ENCODE data around the gene VCAN.

The VCAN gene

GRCh38 chr5:83540105-83540504, 68.6 kb downstream of the VCAN start:
- Mint-ChIP-seq H3K4me3 (no peak overlapping the region), H3K36me3 (ENCODE audit: insufficient read depth) (no peaks in the 10 kb centered on the region), H3K9me3 (no peaks in the 10 kb centered on the region), H3K27me3 (peaks cover 0 to 18% of the 10 kb centered on the region in 2 donors), H3K4me1 (ENCODE audit: low read depth in 2 of 2) (no peaks in the 10 kb centered on the region), H3K27ac (no peak overlapping the region)
- no peak for ATAC-seq (replicated peaks)
- no peak for DNase-seq

GRCh38 chr5:83540783-83541182, 69.2 kb downstream of the VCAN start:
- no peak overlapping the region for H3K27ac Mint-ChIP-seq
- ATAC-seq (replicated peaks) (no peak), DNase-seq (no peak)
- no peaks in the 10 kb centered on the region for H3K9me3 Mint-ChIP-seq
- peaks cover 0 to 18% of the 10 kb centered on the region in 2 donors for H3K27me3 Mint-ChIP-seq
- no peaks in the 10 kb centered on the region for H3K4me1 Mint-ChIP-seq (ENCODE audit: low read depth in 2 of 2)
- H3K36me3 Mint-ChIP-seq (ENCODE audit: insufficient read depth): no peaks in the 10 kb centered on the region
- no peak overlapping the region for H3K4me3 Mint-ChIP-seq

DNA sequence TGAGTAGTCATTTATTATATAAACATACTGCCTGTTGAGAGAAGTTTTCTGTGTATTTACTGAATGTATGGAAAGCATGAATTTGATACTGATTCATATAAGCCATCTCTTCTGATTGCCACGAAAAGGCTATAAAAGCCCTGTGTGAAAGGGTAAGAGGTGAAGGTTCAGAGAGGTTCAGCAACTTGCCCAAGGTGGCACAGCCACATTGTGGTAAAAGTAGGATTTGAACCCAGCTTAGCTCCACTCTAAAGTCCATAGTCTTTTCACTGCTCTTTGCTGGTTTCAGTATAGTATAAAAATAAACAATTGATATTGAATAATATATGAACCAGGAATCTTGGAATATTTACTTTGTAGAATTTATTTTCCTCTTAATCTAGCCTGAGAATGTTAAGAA, 71.3 kb downstream of the VCAN start:
- no peaks in the 10 kb centered on the region for H3K4me1 Mint-ChIP-seq (ENCODE audit: low read depth in 2 of 2)
- no peak overlapping the region for H3K4me3 Mint-ChIP-seq
- H3K9me3 Mint-ChIP-seq: no peaks in the 10 kb centered on the region
- no peak for DNase-seq
- ATAC-seq (replicated peaks): no peak
- no peak overlapping the region for H3K27ac Mint-ChIP-seq
- H3K36me3 Mint-ChIP-seq (ENCODE audit: insufficient read depth): no peaks in the 10 kb centered on the region
- H3K27me3 Mint-ChIP-seq: peaks cover 0 to 10% of the 10 kb centered on the region in 2 donors

DNA sequence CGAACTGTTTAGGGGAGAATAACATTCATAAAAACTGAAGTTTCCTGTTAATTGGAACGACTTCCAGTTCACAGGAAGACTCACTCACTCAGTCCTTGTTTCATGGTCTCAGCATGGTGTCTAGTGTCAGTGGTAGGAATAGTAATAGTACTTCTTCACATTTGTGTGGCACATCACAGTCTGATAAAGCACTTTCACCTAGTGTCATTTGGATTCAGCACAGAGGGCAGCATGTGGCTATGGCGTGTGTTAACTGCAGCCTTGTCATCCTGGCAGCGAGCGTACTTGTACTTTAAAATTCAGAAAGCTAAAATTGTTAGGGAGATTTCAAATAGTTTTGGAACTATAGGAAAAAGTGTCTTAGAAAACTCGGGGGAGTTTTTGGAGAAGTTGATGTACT, 72.4 kb downstream of the VCAN start:
- Mint-ChIP-seq H3K36me3 (ENCODE audit: insufficient read depth) (no peaks in the 10 kb centered on the region), H3K27me3 (peaks cover 0 to 6% of the 10 kb centered on the region in 2 donors), H3K9me3 (no peaks in the 10 kb centered on the region), H3K4me1 (ENCODE audit: low read depth in 2 of 2) (no peaks in the 10 kb centered on the region), H3K4me3 (no peak overlapping the region), H3K27ac (no peak overlapping the region)
- DNase-seq: no peak
- no peak for ATAC-seq (replicated peaks)

DNA sequence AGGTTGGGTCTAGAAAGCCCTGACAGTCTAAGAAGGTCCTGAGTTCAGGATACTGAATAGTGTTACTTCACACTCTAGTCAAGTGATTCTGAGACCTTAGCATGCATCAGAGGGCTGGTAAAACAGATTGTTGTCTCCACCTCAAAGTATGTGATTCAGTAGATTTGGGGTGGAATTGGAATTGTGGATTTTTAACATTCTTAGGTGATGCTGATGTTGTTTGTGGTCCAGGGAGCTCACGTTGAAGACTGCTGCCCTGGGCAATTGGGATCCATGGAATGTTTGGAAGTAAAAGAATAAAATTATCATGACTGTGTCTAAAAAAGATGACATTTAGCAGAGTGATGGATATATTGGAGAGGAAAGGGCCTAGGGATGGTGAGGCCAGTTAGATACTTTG, 75.6 kb downstream of the VCAN start:
- Mint-ChIP-seq H3K9me3 (no peaks in the 10 kb centered on the region), H3K27me3 (no peaks in the 10 kb centered on the region), H3K4me3 (no peak overlapping the region), H3K36me3 (ENCODE audit: insufficient read depth) (no peaks in the 10 kb centered on the region), H3K4me1 (ENCODE audit: low read depth in 2 of 2) (no peaks in the 10 kb centered on the region), H3K27ac (no peak overlapping the region)
- ATAC-seq (replicated peaks) (no peak), DNase-seq (no peak)

- no peak for ATAC-seq (replicated peaks)
- no peaks in the 10 kb centered on the region for H3K4me1 Mint-ChIP-seq (ENCODE audit: low read depth in 2 of 2)
- DNase-seq: no peak
- no peak overlapping the region for H3K4me3 Mint-ChIP-seq
- no peaks in the 10 kb centered on the region for H3K36me3 Mint-ChIP-seq (ENCODE audit: insufficient read depth)
- no peak overlapping the region for H3K27ac Mint-ChIP-seq
- no peaks in the 10 kb centered on the region for H3K27me3 Mint-ChIP-seq
- no peaks in the 10 kb centered on the region for H3K9me3 Mint-ChIP-seq
Observed at GRCh38 chr5:83547889-83548288, 76.3 kb downstream of the VCAN start.

GRCh38 chr5:83548581-83548980, 77.0 kb downstream of the VCAN start:
- Mint-ChIP-seq H3K4me3 (no peak overlapping the region), H3K4me1 (ENCODE audit: low read depth in 2 of 2) (no peaks in the 10 kb centered on the region), H3K36me3 (ENCODE audit: insufficient read depth) (no peaks in the 10 kb centered on the region), H3K9me3 (no peaks in the 10 kb centered on the region), H3K27me3 (no peaks in the 10 kb centered on the region), H3K27ac (no peak overlapping the region)
- DNase-seq (no peak), ATAC-seq (replicated peaks) (no peak)

- Mint-ChIP-seq H3K27me3 (no peaks in the 10 kb centered on the region), H3K9me3 (no peaks in the 10 kb centered on the region), H3K4me3 (no peak overlapping the region), H3K27ac (no peak overlapping the region), H3K36me3 (ENCODE audit: insufficient read depth) (no peaks in the 10 kb centered on the region), H3K4me1 (ENCODE audit: low read depth in 2 of 2) (no peaks in the 10 kb centered on the region)
- DNase-seq (no peak), ATAC-seq (replicated peaks) (no peak)
Observed at GRCh38 chr5:83549076-83549475, 77.5 kb downstream of the VCAN start.

DNA sequence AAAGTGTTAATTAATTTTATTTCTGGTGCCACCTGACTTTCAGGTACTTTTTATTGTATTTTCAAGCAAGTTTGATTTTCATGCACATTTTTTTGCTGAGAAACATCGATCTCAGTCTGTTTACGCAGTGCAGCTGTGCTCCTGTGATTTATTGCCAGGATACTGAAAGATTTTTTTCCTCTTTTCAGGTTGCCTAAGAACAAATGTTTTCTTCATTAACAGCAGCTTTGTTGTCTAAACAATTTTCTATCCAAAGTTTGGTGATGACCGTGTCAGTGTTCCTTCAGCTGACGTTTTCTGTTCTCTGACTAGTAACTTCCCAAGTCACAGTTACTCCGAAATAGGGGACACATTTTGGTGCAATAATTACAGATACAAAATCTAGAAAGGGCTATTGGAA, 78.1 kb downstream of the VCAN start:
- Mint-ChIP-seq H3K4me3 (no peak overlapping the region), H3K27me3 (no peaks in the 10 kb centered on the region), H3K4me1 (ENCODE audit: low read depth in 2 of 2) (no peaks in the 10 kb centered on the region), H3K9me3 (no peaks in the 10 kb centered on the region), H3K36me3 (ENCODE audit: insufficient read depth) (no peaks in the 10 kb centered on the region), H3K27ac (no peak overlapping the region)
- ATAC-seq (replicated peaks) (no peak), DNase-seq (no peak)

DNA sequence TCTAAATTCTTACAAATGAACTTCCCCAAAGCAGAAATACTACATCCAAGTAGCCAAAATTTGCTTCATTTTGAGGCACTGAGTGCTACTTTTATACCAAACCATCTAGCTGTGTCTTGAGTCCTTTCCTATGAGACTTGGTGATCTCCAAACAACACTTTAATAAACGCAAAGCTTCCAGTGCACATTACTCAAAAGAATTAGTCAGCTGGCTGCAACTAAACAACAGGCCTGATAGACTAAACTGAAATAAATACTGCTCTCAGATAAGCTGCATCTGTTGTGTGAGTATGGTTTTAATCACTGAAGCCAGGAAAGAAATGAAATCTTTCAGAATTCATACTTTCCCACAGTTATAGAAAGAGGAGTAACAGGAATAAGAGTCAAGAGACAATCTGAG, 80.3 kb downstream of the VCAN start:
- DNase-seq: no peak
- no peak overlapping the region for H3K4me3 Mint-ChIP-seq
- no peaks in the 10 kb centered on the region for H3K9me3 Mint-ChIP-seq
- no peaks in the 10 kb centered on the region for H3K4me1 Mint-ChIP-seq (ENCODE audit: low read depth in 2 of 2)
- no peak overlapping the region for H3K27ac Mint-ChIP-seq
- no peaks in the 10 kb centered on the region for H3K36me3 Mint-ChIP-seq (ENCODE audit: insufficient read depth)
- no peaks in the 10 kb centered on the region for H3K27me3 Mint-ChIP-seq
- ATAC-seq (replicated peaks): no peak

DNA sequence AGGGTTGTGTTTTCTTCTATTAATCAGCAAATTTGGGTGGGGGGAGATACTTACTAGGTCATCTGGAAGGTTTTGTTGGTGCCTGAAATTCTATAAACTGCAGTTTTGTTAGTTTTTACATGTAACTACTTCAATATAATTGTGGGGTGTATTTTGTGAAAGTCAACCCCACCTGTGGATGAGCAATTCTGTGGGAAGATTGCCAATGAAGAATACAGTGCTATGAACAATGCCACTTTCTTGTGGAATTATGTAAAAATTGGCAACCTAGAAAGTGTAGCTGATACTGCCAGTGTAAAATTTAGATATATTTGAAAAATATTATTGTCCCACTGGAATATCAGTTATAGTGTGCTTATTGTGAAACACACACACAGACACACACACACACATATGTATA, 80.7 kb downstream of the VCAN start:
- no peaks in the 10 kb centered on the region for H3K27me3 Mint-ChIP-seq
- no peak overlapping the region for H3K27ac Mint-ChIP-seq
- DNase-seq (no peak), ATAC-seq (replicated peaks) (no peak)
- no peaks in the 10 kb centered on the region for H3K9me3 Mint-ChIP-seq
- H3K4me3 Mint-ChIP-seq: no peak overlapping the region
- H3K36me3 Mint-ChIP-seq (ENCODE audit: insufficient read depth): no peaks in the 10 kb centered on the region
- no peaks in the 10 kb centered on the region for H3K4me1 Mint-ChIP-seq (ENCODE audit: low read depth in 2 of 2)

- H3K4me3 Mint-ChIP-seq: no peak overlapping the region
- ATAC-seq (replicated peaks) (no peak), DNase-seq (no peak)
- H3K36me3 Mint-ChIP-seq (ENCODE audit: insufficient read depth): no peaks in the 10 kb centered on the region
- no peaks in the 10 kb centered on the region for H3K27me3 Mint-ChIP-seq
- H3K4me1 Mint-ChIP-seq (ENCODE audit: low read depth in 2 of 2): no peaks in the 10 kb centered on the region
- no peak overlapping the region for H3K27ac Mint-ChIP-seq
- no peaks in the 10 kb centered on the region for H3K9me3 Mint-ChIP-seq
Observed at GRCh38 chr5:83553000-83553486, 81.5 kb downstream of the VCAN start.

- no peaks in the 10 kb centered on the region for H3K27me3 Mint-ChIP-seq
- no peak overlapping the region for H3K4me3 Mint-ChIP-seq
- H3K4me1 Mint-ChIP-seq (ENCODE audit: low read depth in 2 of 2): no peaks in the 10 kb centered on the region
- no peak overlapping the region for H3K27ac Mint-ChIP-seq
- ATAC-seq (replicated peaks) (no peak), DNase-seq (no peak)
- H3K9me3 Mint-ChIP-seq: no peaks in the 10 kb centered on the region
- H3K36me3 Mint-ChIP-seq (ENCODE audit: insufficient read depth): no peaks in the 10 kb centered on the region
Observed at GRCh38 chr5:83554133-83554532, 82.6 kb downstream of the VCAN start.

- DNase-seq: no peak
- H3K4me1 Mint-ChIP-seq (ENCODE audit: low read depth in 2 of 2): no peaks in the 10 kb centered on the region
- H3K27ac Mint-ChIP-seq: no peak overlapping the region
- no peak for ATAC-seq (replicated peaks)
- no peak overlapping the region for H3K4me3 Mint-ChIP-seq
- no peaks in the 10 kb centered on the region for H3K36me3 Mint-ChIP-seq (ENCODE audit: insufficient read depth)
- H3K27me3 Mint-ChIP-seq: no peaks in the 10 kb centered on the region
- H3K9me3 Mint-ChIP-seq: no peaks in the 10 kb centered on the region
Observed at GRCh38 chr5:83554686-83555085, 83.1 kb downstream of the VCAN start.

DNA sequence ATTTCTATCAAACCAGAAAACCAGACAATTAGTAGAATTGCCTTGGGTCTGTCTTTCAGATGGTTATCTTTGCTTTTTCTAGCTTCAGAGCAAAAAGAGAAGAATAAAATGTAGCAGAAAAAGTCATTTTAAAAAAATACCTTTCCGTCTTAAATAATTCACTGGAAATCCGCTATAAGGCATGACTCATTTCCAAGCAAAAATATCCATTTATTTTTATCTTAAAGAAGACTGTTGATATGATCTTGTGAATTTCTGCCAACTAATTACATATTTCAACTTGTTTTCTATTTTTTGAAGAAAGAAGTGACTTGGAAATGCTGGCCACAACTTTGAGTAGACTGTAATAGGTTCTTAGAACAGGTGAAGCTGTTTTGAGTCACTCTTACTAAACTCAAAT, 83.7 kb downstream of the VCAN start:
- no peak for ATAC-seq (replicated peaks)
- Mint-ChIP-seq H3K4me3 (no peak overlapping the region), H3K9me3 (no peaks in the 10 kb centered on the region), H3K36me3 (ENCODE audit: insufficient read depth) (no peaks in the 10 kb centered on the region), H3K27me3 (peaks cover 0 to under 1% of the 10 kb centered on the region in 2 donors), H3K4me1 (ENCODE audit: low read depth in 2 of 2) (no peaks in the 10 kb centered on the region), H3K27ac (no peak overlapping the region)
- DNase-seq: no peak
